Small intestine (tissue), 7 donors: ENCODE measurements around the gene CLEC2L. TPM values are rescaled to one million over a fixed set of nuclear protein-coding genes. Genes with fewer than 3 reads are reported as not detected.
A peak's percentile ranks its signal among the peaks of the same experiment; 100 is the strongest.

ENCODE experiments used
- DNase-seq, 2 donors: peaks; one replicate each; pipeline versions ENCODE4 v3.0.0 to v3.0.0-alpha.2; 2013
- FAIRE-seq: peaks from 2 replicates; lab custom pipeline; 2012; peaks lifted over from hg19 to GRCh38; lab: Jason Lieb, UNC
- H3K27ac ChIP-seq, 3 donors: one replicate each; pipeline ENCODE4 v1.5.1; 2013; ENCODE audit warnings: low read length in 2 of 3, mild to moderate bottlenecking in 2 of 3, control low read depth in 1 of 3, inconsistent platforms in 1 of 3, low read depth in 1 of 3, moderate library complexity in 1 of 3
- H3K27me3 ChIP-seq, 3 donors: one replicate each; pipeline ENCODE4 v1.6.1; 2013; ENCODE audit warnings: low read length in 3 of 3, inconsistent platforms in 1 of 3; ENCODE audit not compliant: control insufficient read depth in 3 of 3, insufficient read depth in 3 of 3
- H3K36me3 ChIP-seq, 3 donors: one replicate each; pipeline ENCODE4 v1.6.1; 2013; ENCODE audit warnings: low read length in 3 of 3, inconsistent platforms in 1 of 3, low read depth in 1 of 3, mild to moderate bottlenecking in 1 of 3, moderate library complexity in 1 of 3; ENCODE audit not compliant: control insufficient read depth in 3 of 3, insufficient read depth in 2 of 3
- H3K4me1 ChIP-seq, 3 donors: one replicate each; pipeline ENCODE4 v1.6.1; 2013; ENCODE audit warnings: low read length in 2 of 3, inconsistent platforms in 1 of 3, low read depth in 1 of 3, mild to moderate bottlenecking in 1 of 3, moderate library complexity in 1 of 3; ENCODE audit not compliant: control insufficient read depth in 3 of 3, insufficient read depth in 2 of 3
- H3K4me3 ChIP-seq, 3 donors: one replicate each; pipeline ENCODE4 v1.5.1; 2013; ENCODE audit warnings: low read length in 3 of 3, control low read depth in 1 of 3, inconsistent platforms in 1 of 3, low read depth in 1 of 3, mild to moderate bottlenecking in 1 of 3, moderate library complexity in 1 of 3
- H3K9me3 ChIP-seq, 2 donors: one replicate each; pipeline ENCODE4 v1.6.1; 2013; ENCODE audit warnings: low read depth in 1 of 2, low read length in 1 of 2; ENCODE audit not compliant: control insufficient read depth in 2 of 2, insufficient read depth in 1 of 2
- WGBS, 3 donors: extraction: QIAGEN DNeasy Blood & Tissue Kit; methylation state at CpG; one replicate each; pipeline ENCODE4 v1.1.7; 2013; 5-methylcytosine and 5-hydroxymethylcytosine counted together
- polyA plus RNA-seq, 4 donors: library from polyadenylated mRNA; stranded (reverse) in 3 of 4; unstranded in 1 of 4; fragments of 200-250 nt in 3 of 4; fragments of 120-200 nt in 1 of 4; gene quantifications; one replicate each; pipeline versions ENCODE4 v1.2.1 to v1.2.3, GENCODE V29; 2013
- donor health status: healthy with polysubstance abuse.
- donor health status: control.
- donor health status: control.
- donor health status: Bipolar disorder and iron deficiency.
- donor health status: healthy.

The CLEC2L gene
- polyA plus RNA-seq, 4 donors, result 0.22 to 1.4 TPM; not detected in 2

GRCh38 chr7:139502226-139502625 lies 21.3 kb upstream of the CLEC2L start:
- no peak overlapping the region for H3K4me3 ChIP-seq
- no peaks in the 10 kb centered on the region for H3K9me3 ChIP-seq
- H3K36me3 ChIP-seq, result no peaks in the 10 kb centered on the region
- FAIRE-seq (no peak), DNase-seq (no peak)
- 89 to 91% (median 91%) methylated on average over 22 of the region's 22 CpGs for WGBS, 3 donors
- no peaks in the 10 kb centered on the region for H3K4me1 ChIP-seq
- peaks cover 0 to 19% (median 0%) of the 10 kb centered on the region in 3 donors for H3K27me3 ChIP-seq
- H3K27ac ChIP-seq, result no peak overlapping the region

DNA sequence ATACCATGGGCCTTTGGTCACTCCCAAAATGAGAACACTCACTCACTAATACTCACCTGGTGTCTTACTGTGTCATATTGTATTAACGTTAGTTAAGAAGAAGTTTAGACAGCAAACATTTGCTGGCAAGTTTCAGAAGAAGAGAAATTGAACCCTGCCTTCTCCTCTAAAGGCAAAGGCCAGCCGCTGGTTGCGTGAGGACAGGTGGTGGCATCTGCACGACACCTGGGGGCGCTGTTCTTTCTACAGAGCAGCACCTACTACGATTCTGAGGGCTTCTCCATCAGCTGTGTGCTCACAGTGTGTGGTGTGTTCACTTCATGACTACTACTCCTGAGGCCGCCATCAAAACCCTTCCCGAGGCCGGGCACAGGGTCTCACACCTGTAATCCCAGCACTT lies 17.9 kb upstream of the CLEC2L start:
- DNase-seq, result peak in 1 of 2 donors; percentile 16
- Histone ChIP-seq H3K9me3 (no peaks in the 10 kb centered on the region), H3K4me3 (no peak overlapping the region), H3K27ac (no peak overlapping the region), H3K4me1 (no peaks in the 10 kb centered on the region), H3K27me3 (peaks cover 0 to 4% (median 0%) of the 10 kb centered on the region in 3 donors), H3K36me3 (no peaks in the 10 kb centered on the region)
- no peak for FAIRE-seq
- 62 to 75% (median 74%) methylated on average over 9 of the region's 9 CpGs for WGBS, 3 donors

DNA sequence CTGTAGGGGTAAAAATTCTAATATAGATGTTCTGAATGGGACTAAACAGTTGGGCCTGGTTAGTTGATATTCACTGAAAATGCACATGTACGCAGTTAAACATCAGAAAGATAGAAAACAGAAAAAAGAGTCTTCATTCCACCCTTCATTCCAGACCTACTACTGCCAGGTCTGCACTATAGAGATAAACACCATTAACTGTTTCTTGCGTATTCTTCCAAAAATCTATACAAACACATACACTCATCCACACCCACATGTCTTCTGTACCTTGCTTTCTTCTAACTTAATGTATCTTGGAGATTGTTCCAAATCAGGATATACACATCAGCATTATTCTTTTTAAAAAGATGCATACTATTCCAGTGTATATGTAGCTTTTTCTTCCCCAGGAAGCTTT lies 13.9 kb upstream of the CLEC2L start:
- FAIRE-seq (no peak), DNase-seq (no peak)
- no peak overlapping the region for H3K27ac ChIP-seq
- no peak overlapping the region for H3K4me3 ChIP-seq
- no peaks in the 10 kb centered on the region for H3K36me3 ChIP-seq
- 96 to 98% (median 97%) methylated on average over 2 of the region's 2 CpGs for WGBS, 3 donors
- H3K27me3 ChIP-seq, result no peaks in the 10 kb centered on the region
- H3K4me1 ChIP-seq, result no peaks in the 10 kb centered on the region
- H3K9me3 ChIP-seq, result no peaks in the 10 kb centered on the region

DNA sequence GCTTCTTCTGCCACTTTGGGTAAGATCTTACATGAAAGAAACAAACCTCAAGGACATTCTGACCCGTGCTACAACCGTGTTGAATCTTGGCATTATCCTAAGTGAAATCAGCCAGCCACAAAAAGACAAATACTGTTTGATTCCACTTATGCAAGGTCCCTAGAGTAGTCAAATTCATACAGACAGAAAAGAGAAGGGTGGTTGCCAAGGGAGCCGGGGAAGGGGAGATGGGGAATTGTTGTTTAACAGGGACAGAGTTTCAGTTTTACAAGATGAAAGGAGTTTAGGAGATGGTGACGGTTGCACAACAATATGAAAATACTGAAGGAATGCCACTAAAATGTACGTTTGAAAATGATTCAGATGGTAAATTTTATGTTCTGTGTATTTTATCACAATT lies 12.2 kb upstream of the CLEC2L start:
- no peak overlapping the region for H3K27ac ChIP-seq
- FAIRE-seq (no peak), DNase-seq (no peak)

DNA sequence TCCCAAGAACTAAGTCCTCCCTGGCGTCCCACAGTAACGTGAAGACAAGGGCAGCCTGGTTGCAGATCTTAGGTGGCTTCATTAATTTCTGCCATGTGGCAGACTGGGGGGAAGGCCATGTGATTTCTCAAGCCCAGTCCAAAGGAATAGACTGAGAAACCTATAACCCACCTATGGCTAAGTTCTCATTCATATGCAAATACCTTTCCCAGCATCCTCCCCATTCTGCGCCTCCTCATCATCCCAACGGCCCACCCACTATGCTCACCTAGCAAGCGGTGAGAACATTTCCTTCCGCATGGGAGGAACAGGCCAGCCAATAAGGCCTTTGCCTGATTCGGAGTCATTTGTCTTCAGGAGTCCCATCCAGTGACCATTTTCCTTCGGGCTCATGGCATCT lies 8.2 kb upstream of the CLEC2L start:
- Histone ChIP-seq H3K36me3 (no peaks in the 10 kb centered on the region), H3K27me3 (no peaks in the 10 kb centered on the region), H3K4me3 (no peak overlapping the region), H3K4me1 (no peaks in the 10 kb centered on the region), H3K27ac (no peak overlapping the region), H3K9me3 (no peaks in the 10 kb centered on the region)
- DNase-seq (no peak), FAIRE-seq (no peak)
- WGBS, 3 donors, result 82 to 92% (median 90%) methylated on average over 8 of the region's 8 CpGs

More for the DNA sequence above, 12.2 kb upstream of the CLEC2L start:
- no peaks in the 10 kb centered on the region for H3K36me3 ChIP-seq
- WGBS, 3 donors, result 67 to 74% (median 69%) methylated on average over 5 of the region's 5 CpGs
- no peaks in the 10 kb centered on the region for H3K9me3 ChIP-seq
- H3K4me3 ChIP-seq, result no peak overlapping the region
- no peaks in the 10 kb centered on the region for H3K4me1 ChIP-seq
- no peaks in the 10 kb centered on the region for H3K27me3 ChIP-seq

GRCh38 chr7:139521439-139521838 lies 2.0 kb upstream of the CLEC2L start:
- no peak for DNase-seq
- no peak for FAIRE-seq
- no peak overlapping the region for H3K27ac ChIP-seq
- peaks cover 4 to 41% (median 9%) of the 10 kb centered on the region in 3 donors for H3K27me3 ChIP-seq
- no peak overlapping the region for H3K4me3 ChIP-seq
- no peaks in the 10 kb centered on the region for H3K36me3 ChIP-seq
- 74 to 75% (median 75%) methylated on average over 1 of the region's 1 CpG for WGBS, 3 donors
- H3K9me3 ChIP-seq, result peaks cover 0 to 4% of the 10 kb centered on the region in 2 donors
- H3K4me1 ChIP-seq, result no peaks in the 10 kb centered on the region

GRCh38 chr7:139522830-139523198 lies 671 bp upstream of the CLEC2L start:
- H3K36me3 ChIP-seq, result no peaks in the 10 kb centered on the region
- H3K4me1 ChIP-seq, result no peaks in the 10 kb centered on the region
- H3K9me3 ChIP-seq, result peaks cover 0 to 4% of the 10 kb centered on the region in 2 donors
- no peak overlapping the region for H3K27ac ChIP-seq
- FAIRE-seq, result no peak
- WGBS, 3 donors, result 18 to 22% (median 21%) methylated on average over 11 of the region's 11 CpGs
- H3K27me3 ChIP-seq, result peaks cover 4 to 49% (median 9%) of the 10 kb centered on the region in 3 donors
- no peak for DNase-seq
- no peak overlapping the region for H3K4me3 ChIP-seq

DNA sequence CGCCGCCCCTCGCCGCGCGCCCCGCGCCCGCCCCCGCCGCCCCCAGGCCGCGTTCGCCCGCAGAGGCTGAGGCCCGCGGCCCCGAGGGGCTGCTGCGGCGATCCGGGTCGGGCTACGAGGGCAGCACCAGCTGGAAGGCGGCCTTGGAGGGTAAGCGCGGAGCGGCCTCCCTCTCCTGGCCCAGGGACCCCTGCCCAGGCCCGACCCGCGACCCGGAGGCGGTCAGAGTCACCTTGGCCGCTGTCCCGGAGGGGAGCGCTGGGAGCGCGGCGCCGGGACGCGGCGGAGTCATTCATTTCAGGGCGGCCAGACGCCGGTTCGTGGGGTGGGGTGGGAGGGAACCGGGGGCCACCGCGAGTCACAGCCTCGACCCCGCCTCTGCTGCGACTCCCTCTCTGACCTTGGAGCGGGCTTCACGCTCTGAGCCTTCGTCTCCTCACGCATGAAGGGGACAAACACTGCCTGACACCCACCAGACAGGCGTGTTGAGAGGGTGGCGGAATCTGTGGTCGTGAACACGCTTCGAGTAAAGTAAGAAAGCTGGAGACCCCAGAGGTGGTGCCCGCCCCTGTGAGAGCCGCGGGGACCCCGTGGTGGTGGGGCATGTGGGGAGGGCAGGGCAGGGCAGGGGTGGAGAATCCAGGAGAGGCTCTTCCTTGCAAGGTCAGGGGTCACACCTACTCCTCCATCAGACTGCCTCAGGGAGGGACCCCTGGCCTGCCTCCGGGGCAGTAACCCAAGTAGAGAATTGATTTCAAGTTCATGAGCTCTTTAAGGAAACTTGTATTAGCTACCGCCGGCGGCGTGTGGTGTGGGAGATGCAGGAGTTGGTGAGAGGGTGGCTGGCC lies 707 bp downstream of the CLEC2L start:
- Histone ChIP-seq H3K27ac (no peak overlapping the region), H3K27me3 (peaks cover 4 to 51% (median 9%) of the 10 kb centered on the region in 3 donors), H3K4me3 (peak overlapping the region in 1 of 3 donors; percentile 34), H3K36me3 (no peaks in the 10 kb centered on the region), H3K4me1 (no peaks in the 10 kb centered on the region), H3K9me3 (peaks cover 0 to 4% of the 10 kb centered on the region in 2 donors)
- DNase-seq (no peak), FAIRE-seq (no peak)
- 20 to 27% (median 25%) methylated on average over 41 to 70 of the region's 70 CpGs for WGBS, 3 donors
